ENCODE results near the gene VTI1A.
"Not testable (repeated sequence)": the region's sequence is repeated elsewhere in the genome, so short reads cannot be mapped to it uniquely, and the experiment has no call there.

VTI1A gene

DNA sequence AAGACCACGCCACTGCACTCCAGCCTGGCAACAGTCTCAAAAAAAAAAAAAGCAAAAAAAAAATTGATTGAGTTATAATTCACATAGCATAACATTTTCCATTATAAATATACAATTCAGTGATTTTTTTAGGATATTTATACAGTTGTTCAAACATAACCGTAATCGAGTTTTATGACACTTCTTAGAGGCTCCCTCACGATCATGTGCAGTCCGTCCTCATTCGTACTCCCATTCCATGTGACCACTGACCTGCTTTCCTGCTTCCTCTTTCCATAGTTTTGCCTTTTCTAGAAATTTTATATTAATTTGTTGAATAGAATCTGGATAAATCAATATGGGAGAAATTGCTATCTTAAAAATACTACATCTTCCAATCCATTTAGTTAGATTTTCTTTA lies 45.7 kb downstream of the VTI1A start:
- no peak for DNase-seq (ENCODE audit: low spot score)
- TF ChIP-seq, protein P1, sequence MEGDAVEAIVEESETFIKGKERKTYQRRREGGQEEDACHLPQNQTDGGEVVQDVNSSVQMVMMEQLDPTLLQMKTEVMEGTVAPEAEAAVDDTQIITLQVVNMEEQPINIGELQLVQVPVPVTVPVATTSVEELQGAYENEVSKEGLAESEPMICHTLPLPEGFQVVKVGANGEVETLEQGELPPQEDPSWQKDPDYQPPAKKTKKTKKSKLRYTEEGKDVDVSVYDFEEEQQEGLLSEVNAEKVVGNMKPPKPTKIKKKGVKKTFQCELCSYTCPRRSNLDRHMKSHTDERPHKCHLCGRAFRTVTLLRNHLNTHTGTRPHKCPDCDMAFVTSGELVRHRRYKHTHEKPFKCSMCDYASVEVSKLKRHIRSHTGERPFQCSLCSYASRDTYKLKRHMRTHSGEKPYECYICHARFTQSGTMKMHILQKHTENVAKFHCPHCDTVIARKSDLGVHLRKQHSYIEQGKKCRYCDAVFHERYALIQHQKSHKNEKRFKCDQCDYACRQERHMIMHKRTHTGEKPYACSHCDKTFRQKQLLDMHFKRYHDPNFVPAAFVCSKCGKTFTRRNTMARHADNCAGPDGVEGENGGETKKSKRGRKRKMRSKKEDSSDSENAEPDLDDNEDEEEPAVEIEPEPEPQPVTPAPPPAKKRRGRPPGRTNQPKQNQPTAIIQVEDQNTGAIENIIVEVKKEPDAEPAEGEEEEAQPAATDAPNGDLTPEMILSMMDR (IDR thresholded peaks at IDR 0.05; ENCODE audit: extremely low read depth, insufficient read depth, missing control alignments): no peak
- in situ Hi-C loops (cut with MboI; ENCODE audit: low pct_unique_long_range_greater_than_20kb, low sequenced_read_pairs, unreplicated experiment): no loop called here

DNA sequence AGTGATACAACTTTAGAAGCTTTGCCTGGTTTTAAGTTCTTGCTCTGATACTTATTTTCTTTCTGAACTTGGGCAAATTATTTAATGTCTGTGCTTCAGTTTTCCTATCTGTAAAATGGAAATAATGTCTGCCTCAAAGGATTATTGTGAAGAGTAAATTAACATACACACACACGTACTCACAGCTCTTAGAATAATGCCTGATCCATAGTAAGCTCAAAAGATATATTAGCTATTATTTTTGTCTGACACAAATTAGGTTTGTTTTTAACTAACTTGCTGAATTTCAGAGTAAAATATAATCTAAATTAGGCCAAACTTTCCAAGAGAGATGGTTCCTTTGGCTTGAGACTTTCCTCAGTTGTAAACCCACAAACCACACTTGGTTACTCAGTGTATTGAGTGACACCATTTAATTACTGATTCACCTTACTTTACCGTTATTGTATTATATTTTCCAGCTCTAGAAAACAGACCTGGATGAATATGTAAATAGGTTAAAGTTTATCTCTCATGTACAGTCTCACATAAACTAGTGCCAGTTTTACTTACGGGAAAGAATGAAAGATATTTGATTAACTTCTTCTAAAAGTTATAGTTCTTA lies 50.4 kb downstream of the VTI1A start:
- in situ Hi-C loops (cut with MboI; ENCODE audit: low pct_unique_long_range_greater_than_20kb, low sequenced_read_pairs, unreplicated experiment): no loop called here
- TF ChIP-seq, protein P1 (IDR thresholded peaks at IDR 0.05; ENCODE audit: extremely low read depth, insufficient read depth, missing control alignments): no peak
- DNase-seq (ENCODE audit: low spot score): no peak

DNA sequence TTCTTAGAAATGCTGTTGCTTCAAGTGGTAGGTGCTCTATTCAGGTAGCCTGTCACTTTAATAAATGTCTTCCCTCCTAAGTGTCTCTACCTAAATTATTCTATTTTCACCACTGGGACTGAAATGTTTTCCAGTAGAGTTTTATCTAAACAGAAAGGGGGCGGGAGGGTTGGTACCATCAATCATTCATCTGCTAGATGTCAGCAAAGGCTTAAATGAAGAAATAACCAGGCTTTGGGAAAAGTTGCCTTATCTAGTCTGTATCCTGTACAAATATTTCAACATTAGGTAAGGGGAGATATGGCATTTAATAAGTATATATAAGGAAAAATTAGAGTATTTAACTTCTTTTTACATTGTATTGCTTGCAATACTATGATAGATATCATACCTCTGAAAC lies 51.8 kb downstream of the VTI1A start:
- no peak for DNase-seq (ENCODE audit: low spot score)
- in situ Hi-C loops (cut with MboI; ENCODE audit: low pct_unique_long_range_greater_than_20kb, low sequenced_read_pairs, unreplicated experiment): no loop called here
- TF ChIP-seq, protein P1 (IDR thresholded peaks at IDR 0.05; ENCODE audit: extremely low read depth, insufficient read depth, missing control alignments): no peak

DNA sequence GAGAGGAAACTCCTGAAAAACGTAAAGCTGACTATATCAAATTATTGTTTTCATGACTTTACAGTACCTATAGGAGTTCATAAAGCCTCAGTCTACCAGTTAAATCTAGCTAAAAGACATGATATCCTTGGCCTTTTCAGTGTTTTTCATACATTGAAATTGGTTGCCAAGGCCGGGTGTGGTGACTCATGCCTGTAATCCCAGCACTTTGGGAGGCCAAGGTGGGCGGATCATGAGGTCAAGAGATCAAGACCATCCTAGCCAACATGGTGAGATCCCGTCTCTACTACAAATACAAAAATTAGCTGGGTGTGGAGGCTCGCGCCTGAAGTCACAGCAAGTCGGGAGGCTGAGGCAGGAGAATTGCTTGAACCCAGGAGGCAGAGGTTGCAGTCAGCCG lies 53.0 kb downstream of the VTI1A start:
- DNase-seq (ENCODE audit: low spot score); in situ Hi-C loops (cut with MboI; ENCODE audit: low pct_unique_long_range_greater_than_20kb, low sequenced_read_pairs, unreplicated experiment): not testable (repeated sequence)

DNA sequence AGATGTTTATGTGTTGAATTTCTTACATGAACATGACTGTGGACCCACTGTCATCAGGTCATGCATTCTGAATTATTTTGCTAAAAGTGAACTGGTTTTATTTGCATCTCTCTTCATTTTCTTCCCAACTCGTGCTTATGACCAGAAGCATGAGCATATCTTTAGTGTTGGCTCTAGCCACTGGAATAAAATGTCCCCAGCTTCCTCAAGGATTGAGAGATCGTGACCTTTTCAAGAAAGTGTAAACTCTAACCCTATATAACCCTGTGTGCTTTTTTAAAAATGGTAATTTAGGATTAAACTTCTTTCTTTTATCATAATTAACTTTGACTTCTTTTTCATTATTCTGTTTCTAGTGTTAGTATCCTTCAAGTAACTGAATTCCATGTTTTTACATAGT lies 55.5 kb downstream of the VTI1A start:
- TF ChIP-seq, protein P1 (IDR thresholded peaks at IDR 0.05; ENCODE audit: extremely low read depth, insufficient read depth, missing control alignments): no peak
- DNase-seq (ENCODE audit: low spot score): no peak
- in situ Hi-C loops (cut with MboI; ENCODE audit: low pct_unique_long_range_greater_than_20kb, low sequenced_read_pairs, unreplicated experiment): no loop called here

DNA sequence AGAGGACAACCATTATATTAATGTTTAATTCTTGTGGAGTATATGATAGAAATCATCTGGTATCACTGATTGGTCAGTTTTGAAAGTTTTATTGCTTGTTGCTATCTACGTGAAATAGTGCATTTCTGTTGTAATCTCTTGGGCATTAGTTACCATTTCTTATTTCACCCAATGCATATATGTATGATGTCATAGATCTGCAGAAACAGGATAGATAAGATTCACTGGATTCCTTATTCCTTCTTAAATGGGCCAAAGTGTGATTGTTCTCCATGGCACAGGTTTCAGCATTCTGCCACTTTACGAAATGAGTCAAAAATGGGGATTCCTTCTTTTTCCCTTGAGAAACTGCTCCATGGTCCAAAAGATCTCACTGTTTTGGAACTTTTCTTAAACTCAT lies 56.6 kb downstream of the VTI1A start:
- TF ChIP-seq, protein P1 (IDR thresholded peaks at IDR 0.05; ENCODE audit: extremely low read depth, insufficient read depth, missing control alignments): no peak
- in situ Hi-C loops (cut with MboI; ENCODE audit: low pct_unique_long_range_greater_than_20kb, low sequenced_read_pairs, unreplicated experiment): no loop called here
- DNase-seq (ENCODE audit: low spot score): no peak

DNA sequence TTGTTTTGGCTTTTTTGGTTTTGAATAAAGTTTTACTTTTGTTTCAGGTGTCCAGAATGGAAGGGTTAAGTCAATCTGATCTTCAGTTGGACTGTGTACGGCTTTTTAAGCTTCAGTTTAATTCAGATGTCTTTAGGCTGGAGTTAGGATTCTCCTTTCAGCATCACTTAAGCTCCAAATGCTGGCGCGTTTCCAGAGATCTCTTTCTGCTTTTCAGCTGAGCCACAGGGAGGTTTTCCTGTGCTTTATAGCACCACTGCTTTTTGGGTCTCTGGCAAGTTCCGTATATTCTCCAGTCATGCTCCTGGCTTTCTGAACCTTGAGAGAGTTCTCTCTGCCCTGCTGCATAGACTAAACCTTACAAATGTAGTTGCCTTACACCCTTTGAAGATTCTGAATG lies 60.0 kb downstream of the VTI1A start:
- TF ChIP-seq, protein P1 (IDR thresholded peaks at IDR 0.05; ENCODE audit: extremely low read depth, insufficient read depth, missing control alignments): no peak
- DNase-seq (ENCODE audit: low spot score): no peak
- in situ Hi-C loops (cut with MboI; ENCODE audit: low pct_unique_long_range_greater_than_20kb, low sequenced_read_pairs, unreplicated experiment): no loop called here
